ENCODE results near the gene SAP30BP. TPM values are rescaled to one million over a fixed set of nuclear protein-coding genes. Genes with fewer than 3 reads are reported as not detected.

Gene SAP30BP
- total RNA-seq, 2 experiments from 2014 or later, result 93.4 to 101 TPM

GRCh38 chr17:75683583-75683982 lies 16.4 kb downstream of the SAP30BP start:
- Mint-ChIP-seq H3K4me1 (peaks cover 38% of the 10 kb centered on the region), H3K36me3 (peaks cover 14% of the 10 kb centered on the region)

GRCh38 chr17:75684249-75684648 lies 17.1 kb downstream of the SAP30BP start:
- no peak overlapping the region for H3K4me3 Mint-ChIP-seq
- DNase-seq, result no peak
- H3K36me3 Mint-ChIP-seq, result peaks cover 12% of the 10 kb centered on the region
- no peaks in the 10 kb centered on the region for H3K9me3 Mint-ChIP-seq
- no peak overlapping the region for H3K27ac Mint-ChIP-seq
- no peaks in the 10 kb centered on the region for H3K27me3 Mint-ChIP-seq
- peaks cover 45% of the 10 kb centered on the region for H3K4me1 Mint-ChIP-seq

More at GRCh38 chr17:75683583-75683982, 16.4 kb downstream of the SAP30BP start:
- Mint-ChIP-seq H3K4me3 (no peak overlapping the region), H3K27ac (peak overlapping the region; percentile 49), H3K27me3 (no peaks in the 10 kb centered on the region), H3K9me3 (no peaks in the 10 kb centered on the region)
- no peak for DNase-seq

- Mint-ChIP-seq H3K27me3 (no peaks in the 10 kb centered on the region), H3K36me3 (peaks cover 17% of the 10 kb centered on the region), H3K27ac (no peak overlapping the region), H3K9me3 (no peaks in the 10 kb centered on the region), H3K4me1 (peaks cover 51% of the 10 kb centered on the region), H3K4me3 (no peak overlapping the region)
- no peak for DNase-seq
Observed at GRCh38 chr17:75684924-75685323, 17.8 kb downstream of the SAP30BP start.

GRCh38 chr17:75685499-75685898 lies 18.4 kb downstream of the SAP30BP start:
- no peak for DNase-seq
- no peaks in the 10 kb centered on the region for H3K27me3 Mint-ChIP-seq
- no peak overlapping the region for H3K4me3 Mint-ChIP-seq
- peaks cover 17% of the 10 kb centered on the region for H3K36me3 Mint-ChIP-seq
- H3K9me3 Mint-ChIP-seq, result no peaks in the 10 kb centered on the region
- H3K27ac Mint-ChIP-seq, result no peak overlapping the region
- H3K4me1 Mint-ChIP-seq, result peaks cover 56% of the 10 kb centered on the region

GRCh38 chr17:75688209-75688825 lies 21.2 kb downstream of the SAP30BP start:
- peaks cover 21% of the 10 kb centered on the region for H3K36me3 Mint-ChIP-seq
- no peaks in the 10 kb centered on the region for H3K27me3 Mint-ChIP-seq
- no peak overlapping the region for H3K4me3 Mint-ChIP-seq
- no peaks in the 10 kb centered on the region for H3K9me3 Mint-ChIP-seq
- DNase-seq, result no peak
- H3K27ac Mint-ChIP-seq, result peak overlapping the region; percentile 70
- H3K4me1 Mint-ChIP-seq, result peaks cover 68% of the 10 kb centered on the region

GRCh38 chr17:75689441-75689873 lies 22.3 kb downstream of the SAP30BP start:
- H3K9me3 Mint-ChIP-seq, result no peaks in the 10 kb centered on the region
- peaks cover 63% of the 10 kb centered on the region for H3K4me1 Mint-ChIP-seq
- DNase-seq, result peak; percentile 39
- no peaks in the 10 kb centered on the region for H3K27me3 Mint-ChIP-seq
- H3K36me3 Mint-ChIP-seq, result peaks cover 21% of the 10 kb centered on the region
- peak overlapping the region; percentile 87 for H3K27ac Mint-ChIP-seq
- H3K4me3 Mint-ChIP-seq, result peak overlapping the region; percentile 58

GRCh38 chr17:75691371-75691791 lies 24.2 kb downstream of the SAP30BP start:
- peak; percentile 61 for DNase-seq
- Mint-ChIP-seq H3K27me3 (no peaks in the 10 kb centered on the region), H3K4me3 (no peak overlapping the region), H3K36me3 (peaks cover 21% of the 10 kb centered on the region), H3K27ac (peak overlapping the region; percentile 52), H3K9me3 (no peaks in the 10 kb centered on the region), H3K4me1 (peaks cover 59% of the 10 kb centered on the region)

GRCh38 chr17:75691801-75692626 lies 24.9 kb downstream of the SAP30BP start:
- Mint-ChIP-seq H3K4me1 (peaks cover 54% of the 10 kb centered on the region), H3K9me3 (no peaks in the 10 kb centered on the region), H3K27ac (peak overlapping the region; percentile 52), H3K36me3 (peaks cover 19% of the 10 kb centered on the region), H3K4me3 (no peak overlapping the region), H3K27me3 (no peaks in the 10 kb centered on the region)
- DNase-seq, result no peak

- H3K9me3 Mint-ChIP-seq, result no peaks in the 10 kb centered on the region
- H3K36me3 Mint-ChIP-seq, result peaks cover 13% of the 10 kb centered on the region
- H3K27ac Mint-ChIP-seq, result no peak overlapping the region
- no peak overlapping the region for H3K4me3 Mint-ChIP-seq
- DNase-seq, result no peak
- peaks cover 47% of the 10 kb centered on the region for H3K4me1 Mint-ChIP-seq
- no peaks in the 10 kb centered on the region for H3K27me3 Mint-ChIP-seq
Observed at GRCh38 chr17:75692976-75693375, 25.8 kb downstream of the SAP30BP start.

- no peak overlapping the region for H3K27ac Mint-ChIP-seq
- H3K36me3 Mint-ChIP-seq, result peaks cover 15% of the 10 kb centered on the region
Observed at GRCh38 chr17:75693500-75694481, 26.7 kb downstream of the SAP30BP start.

GRCh38 chr17:75694536-75694935 lies 27.4 kb downstream of the SAP30BP start:
- DNase-seq, result no peak
- Mint-ChIP-seq H3K36me3 (peaks cover 12% of the 10 kb centered on the region), H3K27ac (no peak overlapping the region), H3K4me3 (no peak overlapping the region), H3K9me3 (no peaks in the 10 kb centered on the region), H3K4me1 (peaks cover 32% of the 10 kb centered on the region), H3K27me3 (no peaks in the 10 kb centered on the region)

More at GRCh38 chr17:75693500-75694481, 26.7 kb downstream of the SAP30BP start:
- H3K4me1 Mint-ChIP-seq, result peaks cover 39% of the 10 kb centered on the region
- H3K9me3 Mint-ChIP-seq, result no peaks in the 10 kb centered on the region
- DNase-seq, result no peak
- no peaks in the 10 kb centered on the region for H3K27me3 Mint-ChIP-seq
- H3K4me3 Mint-ChIP-seq, result no peak overlapping the region

GRCh38 chr17:75695141-75695829 lies 28.1 kb downstream of the SAP30BP start:
- Mint-ChIP-seq H3K4me3 (no peak overlapping the region), H3K36me3 (peaks cover 11% of the 10 kb centered on the region), H3K4me1 (peaks cover 26% of the 10 kb centered on the region), H3K27ac (peak overlapping the region; percentile 22), H3K9me3 (no peaks in the 10 kb centered on the region), H3K27me3 (no peaks in the 10 kb centered on the region)
- no peak for DNase-seq

- Mint-ChIP-seq H3K4me1 (peaks cover 21% of the 10 kb centered on the region), H3K4me3 (no peak overlapping the region), H3K27me3 (no peaks in the 10 kb centered on the region), H3K9me3 (no peaks in the 10 kb centered on the region), H3K36me3 (peaks cover 5% of the 10 kb centered on the region), H3K27ac (no peak overlapping the region)
- DNase-seq, result no peak
Observed at GRCh38 chr17:75695830-75696271, 28.7 kb downstream of the SAP30BP start.

- Mint-ChIP-seq H3K9me3 (no peaks in the 10 kb centered on the region), H3K4me3 (no peak overlapping the region), H3K36me3 (peaks cover 3% of the 10 kb centered on the region), H3K27me3 (no peaks in the 10 kb centered on the region), H3K4me1 (peaks cover 5% of the 10 kb centered on the region), H3K27ac (no peak overlapping the region)
- DNase-seq, result no peak
Observed at GRCh38 chr17:75697651-75698291, 30.6 kb downstream of the SAP30BP start.
